K562 (cell line): Measurements from ENCODE around the gene GNAQ. TPM values are rescaled to one million over a fixed set of nuclear protein-coding genes. Genes with fewer than 3 reads are reported as not detected.

Experiments used
- C11orf30 ChIP-seq: fragments of 450-650 bp; IDR thresholded peaks from 2 replicates; pipeline ENCODE4 v1.6.1; 2016; ENCODE audit warnings: low read depth, mild to moderate bottlenecking
- ESRRB ChIP-seq: fragments of 250-450 bp; sonication (Bioruptor Pico); IDR thresholded peaks from 2 replicates; pipeline ENCODE4 v1.5.0; 2020; ENCODE audit warnings: mild to moderate bottlenecking, moderate library complexity, borderline replicate concordance
- GABPA ChIP-seq: fragments of 200-800 bp; sonication (Bioruptor generic); conservative IDR thresholded peaks from 2 replicates; pipeline ENCODE4 v1.6.1; 2016; ENCODE audit warnings: low read depth, missing genetic modification characterization, missing compliant biosample characterization
- HMBOX1 ChIP-seq: sonication (generic); IDR thresholded peaks from 2 replicates; pipeline ENCODE4 v1.6.1; 2016
- ILF3 ChIP-seq: fragments of 450-650 bp; IDR thresholded peaks from 2 replicates; pipeline ENCODE4 v1.6.1; 2018; ENCODE audit warnings: antibody characterized with exemption, mild to moderate bottlenecking, moderate library complexity, borderline replicate concordance
- KHSRP ChIP-seq: fragments of 450-650 bp; IDR thresholded peaks from 2 replicates; pipeline ENCODE4 v1.6.1; 2017
- KLF13 ChIP-seq: fragments of 450-650 bp; IDR thresholded peaks from 2 replicates; pipeline ENCODE4 v1.6.1; 2016; ENCODE audit warnings: missing genetic modification characterization, low read depth, mild to moderate bottlenecking, missing compliant biosample characterization, moderate library complexity, borderline replicate concordance
- MAFG ChIP-seq: fragments of 450-650 bp; conservative IDR thresholded peaks from 2 replicates; pipeline ENCODE4 v1.6.1; 2016; ENCODE audit warnings: missing genetic modification characterization, missing compliant biosample characterization
- MNT ChIP-seq, 2 experiments: fragments of 450-650 bp; conservative IDR thresholded peaks; 2 replicates each; pipeline ENCODE4 v1.6.1; 2017; ENCODE audit warnings: mild to moderate bottlenecking in 2 of 2, moderate library complexity in 2 of 2
- NKRF ChIP-seq: fragments of 450-650 bp; IDR thresholded peaks from 2 replicates; pipeline ENCODE4 v1.6.1; 2016; ENCODE audit warnings: borderline replicate concordance
- PHB ChIP-seq: fragments of 250-450 bp; sonication (Bioruptor Pico); IDR thresholded peaks from 2 replicates; pipeline ENCODE4 v1.5.0; 2021
- POLR2B ChIP-seq: fragments of 450-650 bp; IDR thresholded peaks from 2 replicates; pipeline ENCODE4 v1.6.1; 2018; ENCODE audit warnings: low read depth; ENCODE audit not compliant: partially characterized antibody
- POLR3G ChIP-seq: IDR thresholded peaks from 2 replicates; pipeline ENCODE4 v1.6.1; 2011; ENCODE audit not compliant: insufficient read length, insufficient replicate concordance; ENCODE audit errors: extremely low read depth
- POU5F1 ChIP-seq: fragments of 150-350 bp; IDR thresholded peaks from 2 replicates; pipeline ENCODE4 v1.6.1; 2014; ENCODE audit warnings: borderline replicate concordance, low read length, low read depth, mild to moderate bottlenecking; ENCODE audit not compliant: partially characterized antibody
- PPARD ChIP-seq: fragments of 250-450 bp; sonication (Bioruptor Pico); IDR thresholded peaks from 2 replicates; pipeline ENCODE4 v1.8.0; 2022; ENCODE audit warnings: inconsistent platforms, mild to moderate bottlenecking, moderate library complexity
- RAD51 ChIP-seq: fragments of 450-650 bp; IDR thresholded peaks from 2 replicates; pipeline ENCODE4 v1.7.1; 2016; ENCODE audit warnings: low read depth, mild to moderate bottlenecking, borderline replicate concordance
- RNF2 ChIP-seq: sonication (generic); IDR thresholded peaks from 2 replicates; pipeline ENCODE4 v1.6.1; 2016
- SMAD1 ChIP-seq: fragments of 150-350 bp; IDR thresholded peaks from 2 replicates; pipeline ENCODE4 v1.6.1; 2014; ENCODE audit warnings: low read length, low read depth; ENCODE audit not compliant: partially characterized antibody
- SRSF9 ChIP-seq: fragments of 200-400 bp; formaldehyde crosslinking; IDR thresholded peaks from 2 replicates; pipeline ENCODE4 v1.6.1; 2017; ENCODE audit warnings: low read depth, low read length, borderline replicate concordance
- STAG1 ChIP-seq: sonication (generic); formaldehyde crosslinking; IDR thresholded peaks from 2 replicates; pipeline ENCODE4 v1.5.0; 2020; ENCODE audit warnings: missing genetic modification reagents, borderline replicate concordance
- ZNF165 ChIP-seq: fragments of 250-450 bp; sonication (Bioruptor Pico); IDR thresholded peaks from 2 replicates; pipeline ENCODE4 v1.4.0; 2020; ENCODE audit warnings: borderline replicate concordance
- ZNF212 ChIP-seq: fragments of 450-650 bp; formaldehyde crosslinking; IDR thresholded peaks from 2 replicates; pipeline ENCODE4 v1.4.0; 2020; ENCODE audit warnings: mild to moderate bottlenecking
- ZNF740 ChIP-seq, 3 experiments: fragments of 200-800 bp in 1 of 3; sonication (Bioruptor generic) in 1 of 3; sonication (generic) in 1 of 3; formaldehyde crosslinking in 1 of 3; IDR thresholded peaks; 2 replicates each; pipeline versions ENCODE4 v1.6.1 to v1.8.0; 2016 to 2022; ENCODE audit warnings: mild to moderate bottlenecking in 2 of 3, missing compliant biosample characterization in 2 of 3, missing genetic modification characterization in 2 of 3, missing genetic modification reagents in 1 of 3
- polyA plus RNA-seq, 8 experiments: library from polyadenylated mRNA; depleted of rRNA in 4 of 8; stranded (reverse) in 5 of 8; unstranded in 3 of 8; fragments of >200 nt; fragmentation: Nextera tagmentation in 2 of 8; fragmentation: Illumina TruSeq in 1 of 8; extraction: Ambion mirVana in 2 of 8; extraction: Trizol in 1 of 8; gene quantifications; 2 replicates each; pipeline versions ENCODE4 v1.2.1 to v1.2.3, GENCODE V29; 2011 to 2014; ENCODE audit warnings: inconsistent platforms in 1 of 8, missing spikeins in 1 of 8
- total RNA-seq, 7 experiments: library from RNA; depleted of rRNA in 6 of 7; stranded (reverse); fragments of >200 nt in 6 of 7; fragmentation: Illumina TruSeq in 2 of 7; extraction: Trizol in 2 of 7; gene quantifications; 2 replicates each; pipeline versions ENCODE4 v1.2.1 to v1.2.3, GENCODE V29; 2011 to 2021; ENCODE audit warnings: low replicate concordance in 1 of 7

The GNAQ gene
- total and polyA plus RNA-seq, 9 of the 15 experiments (the other 6 are each of a cell fraction or from before 2014, with no cell fraction given) = 4.8 to 27.9 (median 17.5) TPM

DNA sequence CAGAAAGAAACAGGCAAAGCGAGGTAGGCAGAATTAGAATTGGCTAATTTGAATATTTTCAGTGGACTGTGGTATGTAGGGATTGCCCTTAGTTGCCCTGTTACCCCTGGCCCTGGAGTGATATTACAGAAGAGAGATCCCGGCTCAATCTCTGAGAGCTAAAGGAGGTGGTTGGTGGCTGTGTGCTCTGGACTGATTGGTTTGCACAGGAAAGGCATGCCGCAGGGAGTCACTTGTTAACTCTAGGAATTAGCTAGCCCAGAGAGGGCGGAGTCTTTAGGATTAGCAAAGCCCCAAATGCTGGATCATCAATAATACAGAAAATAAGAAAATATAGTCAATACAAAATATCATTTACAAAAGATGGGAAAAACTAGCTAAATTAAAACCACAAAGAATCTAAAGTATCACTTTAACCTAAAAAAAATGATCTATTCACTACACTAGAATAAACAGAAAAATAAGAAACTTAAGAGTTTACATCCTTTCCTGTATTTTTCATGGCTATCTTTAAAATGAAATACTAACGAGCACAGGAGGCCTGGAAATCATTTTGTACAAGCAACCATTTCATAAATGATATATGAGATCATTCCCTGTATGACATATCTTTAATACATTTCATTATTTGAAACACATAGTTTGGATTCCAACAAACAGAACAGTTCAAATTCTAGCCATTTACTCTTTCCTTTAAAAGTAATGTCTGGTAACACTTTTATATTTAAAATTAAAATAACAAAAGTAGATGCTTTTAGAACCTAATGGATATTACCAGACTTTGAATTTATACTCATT is 71.1 kb downstream of the GNAQ start (continued):
- TF ChIP-seq NKRF = no peak
- no peak for TF ChIP-seq RNF2
- no peak for TF ChIP-seq ZNF740 (CRISPR knock-in tag; IDR thresholded peaks at IDR 0.05)
- TF ChIP-seq ZNF740 (tag; IDR thresholded peaks at IDR 0.05) = no peak
- no peak for TF ChIP-seq STAG1 (CRISPR knock-in tag)
- TF ChIP-seq C11orf30 = peak; percentile 53; the same call in 1 of the 2 replicates
- TF ChIP-seq MNT (conservative IDR thresholded peaks at IDR 0.05) = no peak
- no peak for TF ChIP-seq RAD51
- TF ChIP-seq ZNF165 (CRISPR knock-in tag) = no peak
- TF ChIP-seq KLF13 (tag) = no peak
- no peak for TF ChIP-seq GABPA (tag)
- TF ChIP-seq POLR2B = no peak
- TF ChIP-seq ILF3 = no peak
- TF ChIP-seq HMBOX1 = peak; percentile 26; the same call in 1 of the 2 replicates
- TF ChIP-seq PPARD (CRISPR knock-in tag) = no peak
- no peak for TF ChIP-seq POLR3G
- no peak for TF ChIP-seq KHSRP
- no peak for TF ChIP-seq SMAD1
- TF ChIP-seq ZNF212 = no peak
- TF ChIP-seq PHB (CRISPR knock-in tag) = no peak
- TF ChIP-seq SRSF9 = no peak
- TF ChIP-seq POU5F1 = no peak
- 0 out of 2 replicates have a peak, but pooled peaks have one; percentile 19 for TF ChIP-seq MAFG (tag)
- TF ChIP-seq ESRRB (CRISPR knock-in tag) = no peak
